ENCODE measurements around the gene FNBP1L.

GRCh38 chr1:93503816-93504215, 55.9 kb downstream of the FNBP1L start:
- TF ChIP-seq EZH2 (IDR thresholded peaks at IDR 0.05), result no peak
- TF ChIP-seq POLR2AphosphoS5 (IDR thresholded peaks at IDR 0.05; ENCODE audit: borderline replicate concordance, low read depth, low read length), result no peak
- no peak for TF ChIP-seq FOXP2 (optimal IDR thresholded peaks at IDR 0.05; ENCODE audit: control extremely low read depth, extremely low read length, insufficient read depth)

Measured in SK-N-MC (cell line).